HepG2 (cell line): Measurements from ENCODE around the gene FAHD1. TPM values are rescaled to one million over a fixed set of nuclear protein-coding genes. Genes with fewer than 3 reads are reported as not detected.

Source experiments
- ATAC-seq: fragments of 200-7000 bp; cut with Tn5 transposase; 3 replicates; pipeline ENCODE4 v1.9.1; 2020; ENCODE audit warnings: mild to moderate bottlenecking, moderate library complexity
- BruUV-seq: library from RNA; stranded (reverse); fragments of 400-500 nt; replicated peaks from 2 replicates; lab custom pipeline; 2021; lab: Mats Ljungman, UMichigan
- CTCF ChIA-PET: fragments of 300-600 bp; formaldehyde crosslinking; extraction: SDS; loops from one replicate; lab custom pipeline; 2021; ENCODE audit warnings: low total read pairs, inconsistent platforms, low intra/inter-chr PET ratio; lab: Yijun Ruan, JAX
- POLR2A ChIA-PET: fragments of 350-600 bp; sonication (Branson Sonifier 250); formaldehyde crosslinking; loops from one replicate; lab custom pipeline; 2020; ENCODE audit warnings: antibody characterized with exemption, inconsistent platforms; lab: Yijun Ruan, JAX
- DNase-seq: peaks from one replicate; pipeline ENCODE4 v3.0.0-alpha.2; 2015; ENCODE audit warnings: low spot score
- FAIRE-seq: peaks from 3 replicates; lab custom pipeline; 2011; peaks lifted over from hg19 to GRCh38; lab: Jason Lieb, UNC
- H2AFZ ChIP-seq: one replicate; pipeline ENCODE4 v1.6.1; 2011; ENCODE audit warnings: low read length, inconsistent platforms
- H3K27ac ChIP-seq: fragments of 300-600 bp; 3 replicates; pipeline ENCODE4 v1.8.0; 2011; ENCODE audit warnings: mixed run types, mild to moderate bottlenecking, mixed read lengths, low read length, inconsistent platforms; ENCODE audit not compliant: insufficient read depth; ENCODE audit errors: extremely low read length
- H3K27me3 ChIP-seq, 2 experiments: fragments of 200-600 bp in 1 of 2; 2 replicates in 1 of 2; 3 replicates in 1 of 2; pipeline versions ENCODE4 v1.6.0 to v1.8.0; 2011; ENCODE audit warnings: low read length in 2 of 2, mild to moderate bottlenecking in 2 of 2, moderate library complexity in 2 of 2, inconsistent platforms in 1 of 2; ENCODE audit not compliant: insufficient read depth in 2 of 2, control insufficient read depth in 1 of 2
- H3K36me3 ChIP-seq, 2 experiments: fragments of 200-600 bp in 1 of 2; replicated peaks in 1 of 2; 2 replicates in 1 of 2; 3 replicates in 1 of 2; pipeline versions ENCODE4 v1.5.1 to v1.8.0; 2011; ENCODE audit warnings: low read length in 2 of 2, inconsistent platforms in 1 of 2; ENCODE audit not compliant: insufficient read depth in 2 of 2, control insufficient read depth in 1 of 2
- H3K4me1 ChIP-seq: 2 replicates; pipeline ENCODE4 v1.5.1; 2012; ENCODE audit warnings: low read length, inconsistent platforms; ENCODE audit not compliant: insufficient read depth
- H3K4me2 ChIP-seq: 2 replicates; pipeline ENCODE4 v1.6.0; 2011; ENCODE audit warnings: low read depth, low read length, inconsistent platforms
- H3K4me3 ChIP-seq, 3 experiments: fragments of 200-600 bp in 1 of 3; sonication (generic), shearing (Covaris generic) in 1 of 3; replicated peaks in 1 of 3; 2 replicates each; pipeline ENCODE4 v1.5.1; 2011 to 2016; ENCODE audit warnings: low read length in 3 of 3, inconsistent platforms in 2 of 3, low read depth in 2 of 3, mild to moderate bottlenecking in 2 of 3, control low read depth in 1 of 3, mixed read lengths in 1 of 3; ENCODE audit not compliant: insufficient read depth in 1 of 3
- H3K79me2 ChIP-seq: one replicate; pipeline ENCODE4 v1.6.1; 2011; ENCODE audit warnings: low read length, inconsistent platforms; ENCODE audit not compliant: insufficient read depth
- H3K9ac ChIP-seq: 2 replicates; pipeline ENCODE4 v1.6.0; 2011; ENCODE audit warnings: mild to moderate bottlenecking, low read depth, low read length, inconsistent platforms; ENCODE audit not compliant: insufficient read depth
- H3K9me3 ChIP-seq: 2 replicates; pipeline ENCODE4 v1.5.1; 2012; ENCODE audit warnings: mild to moderate bottlenecking, low read length
- H4K20me1 ChIP-seq: 2 replicates; pipeline ENCODE4 v1.6.0; 2011; ENCODE audit warnings: inconsistent platforms, mild to moderate bottlenecking, low read length, moderate library complexity; ENCODE audit not compliant: insufficient read depth
- BHLHE40 ChIP-seq: IDR thresholded peaks from 2 replicates; pipeline ENCODE4 v1.6.1; 2011; ENCODE audit warnings: low read length, improper control_type of control experiment
- FOXA3 ChIP-seq: IDR thresholded peaks from 2 replicates; pipeline ENCODE4 v1.6.1; 2016; ENCODE audit warnings: missing genetic modification reagents, missing compliant biosample characterization
- MBD4 ChIP-seq: IDR thresholded peaks from 2 replicates; pipeline ENCODE4 v1.6.1; 2012; ENCODE audit warnings: low read length, inconsistent platforms, borderline replicate concordance
- MTA1 ChIP-seq: sonication (generic); formaldehyde crosslinking; IDR thresholded peaks from 2 replicates; pipeline ENCODE4 v1.4.0; 2020; ENCODE audit warnings: missing genetic modification reagents, mild to moderate bottlenecking, borderline replicate concordance
- NFYC ChIP-seq: IDR thresholded peaks from 2 replicates; pipeline ENCODE4 v1.6.1; 2016; ENCODE audit warnings: missing genetic modification reagents, missing compliant biosample characterization
- NR2F6 ChIP-seq, 2 experiments: IDR thresholded peaks; 2 replicates each; pipeline ENCODE4 v1.6.1; 2016; ENCODE audit warnings: antibody characterized with exemption in 1 of 2, mild to moderate bottlenecking in 1 of 2
- PHF21A ChIP-seq: sonication (generic); formaldehyde crosslinking; IDR thresholded peaks from 2 replicates; pipeline ENCODE4 v1.5.0; 2020; ENCODE audit warnings: mild to moderate bottlenecking, missing genetic modification reagents
- SOX13 ChIP-seq, 3 experiments: fragments of 450-650 bp in 1 of 3; sonication (generic) in 1 of 3; formaldehyde crosslinking in 1 of 3; IDR thresholded peaks in 2 of 3; conservative IDR thresholded peaks in 1 of 3; 2 replicates each; pipeline versions ENCODE4 v1.5.0 to v1.6.1; 2016 to 2020; ENCODE audit warnings: antibody characterized with exemption in 1 of 3, mild to moderate bottlenecking in 1 of 3, missing compliant biosample characterization in 1 of 3, missing genetic modification reagents in 1 of 3, moderate library complexity in 1 of 3
- SOX6 ChIP-seq, 2 experiments: fragments of 450-650 bp in 1 of 2; sonication (generic) in 1 of 2; formaldehyde crosslinking in 1 of 2; IDR thresholded peaks; 2 replicates each; pipeline versions ENCODE4 v1.4.0 to v1.6.1; 2017 to 2020; ENCODE audit warnings: antibody characterized with exemption in 1 of 2, mild to moderate bottlenecking in 1 of 2, missing genetic modification reagents in 1 of 2
- ZC3H4 ChIP-seq: sonication (generic); formaldehyde crosslinking; IDR thresholded peaks from 2 replicates; pipeline ENCODE4 v1.4.0; 2020; ENCODE audit warnings: missing genetic modification reagents, borderline replicate concordance
- ZNF280B ChIP-seq: sonication (generic); formaldehyde crosslinking; IDR thresholded peaks from 2 replicates; pipeline ENCODE4 v1.5.0; 2020; ENCODE audit warnings: missing genetic modification reagents, mild to moderate bottlenecking, borderline replicate concordance
- ZNF777 ChIP-seq: sonication (generic); formaldehyde crosslinking; IDR thresholded peaks from 2 replicates; pipeline ENCODE4 v1.4.0; 2020; ENCODE audit warnings: missing genetic modification reagents
- ZSCAN12 ChIP-seq: sonication (generic); formaldehyde crosslinking; IDR thresholded peaks from 2 replicates; pipeline ENCODE4 v1.9.0; 2021; ENCODE audit warnings: mild to moderate bottlenecking, missing genetic modification reagents
- WGBS: methylation state at CpG from one replicate; pipeline ENCODE4 v1.1.6; 2017; ENCODE audit warnings: low lambda C conversion rate; 5-methylcytosine and 5-hydroxymethylcytosine counted together
- in situ Hi-C: cut with HindIII; loops from 2 replicates; pipeline ENCODE4 v1.10.0; 2017; ENCODE audit warnings: low pct_unique_long_range_greater_than_20kb; ENCODE audit not compliant: extremely low pct_ligation_motif_present
- intact Hi-C: fragments of 100-400 bp; cut with micrococcal nuclease; formaldehyde crosslinking; loops from one replicate; pipeline ENCODE4 v1.10.0; 2022; ENCODE audit not compliant: unreplicated experiment
- polyA plus RNA-seq, 8 experiments: library from polyadenylated mRNA; depleted of rRNA in 3 of 8; stranded (reverse) in 7 of 8; unstranded in 1 of 8; fragments of >200 nt; fragmentation: Illumina TruSeq in 4 of 8; extraction: Trizol in 4 of 8; gene quantifications; 2 replicates each; pipeline versions ENCODE4 v1.2.1 to v1.2.3, GENCODE V29; 2011 to 2016; ENCODE audit warnings: low read depth in 4 of 8, missing spikeins in 1 of 8, mixed read lengths in 1 of 8; ENCODE audit not compliant: insufficient read depth in 1 of 8
- total RNA-seq, 5 experiments: library from RNA; depleted of rRNA; stranded (reverse); fragments of >200 nt; fragmentation: Illumina TruSeq; extraction: Trizol; gene quantifications; 2 replicates each; pipeline ENCODE4 v1.2.3, GENCODE V29; 2016; ENCODE audit warnings: low read depth in 1 of 5

The FAHD1 gene
- total and polyA plus RNA-seq, 2 of the 13 experiments (the other 11 are each of a cell fraction or from before 2014, with no cell fraction given) = 39.0 to 45.3 TPM

- no peak for TF ChIP-seq ZNF280B (CRISPR knock-in tag)
- no peak for TF ChIP-seq PHF21A (CRISPR knock-in tag)
- TF ChIP-seq NR2F6 (IDR thresholded peaks at IDR 0.05) = no peak
- TF ChIP-seq NR2F6 (CRISPR knock-in tag; IDR thresholded peaks at IDR 0.05) = no peak
- no peak for TF ChIP-seq MTA1
- TF ChIP-seq ZC3H4 (CRISPR knock-in tag) = no peak
Measured at GRCh38 chr16:1877089-1877488, 50.1 kb downstream of the FAHD1 start (continued).

GRCh38 chr16:1877804-1878203, 50.8 kb downstream of the FAHD1 start:
- FAIRE-seq (no peak), ATAC-seq (no peak), DNase-seq (no peak)
- Histone ChIP-seq H3K36me3 (no peaks in the 10 kb centered on the region), H3K27ac (no peak overlapping the region), H3K4me1 (peaks cover 23% of the 10 kb centered on the region), H3K9ac (no peak overlapping the region), H3K9me3 (no peaks in the 10 kb centered on the region), H4K20me1 (no peaks in the 10 kb centered on the region), H3K27me3 (peaks cover 1 to 8% of the 10 kb centered on the region in 2 experiments; a peak in 4 of 5 replicates), H3K4me3 (no peak overlapping the region), H2AFZ (no peak overlapping the region), H3K79me2 (no peaks in the 10 kb centered on the region), H3K4me2 (no peak overlapping the region; the same call in 1 of the 2 replicates)
- POLR2A ChIA-PET = no interaction called here
- no TSS peak for BruUV-seq
- intact Hi-C loops (no loop called here), in situ Hi-C loops (no loop called here)
- WGBS = 8% methylated on average over 11 of the region's 11 CpGs
- TF ChIP-seq MBD4 (no peak), SOX13 (IDR thresholded peaks at IDR 0.05) (no peak), SOX13 (CRISPR knock-in tag; conservative IDR thresholded peaks at IDR 0.05 in 1 of 2, IDR thresholded peaks at IDR 0.05 in 1 of 2) (peak in 1 of 2 experiments; percentile 14; a peak in 1 of 4 replicates), SOX6 (IDR thresholded peaks at IDR 0.05) (no peak), SOX6 (CRISPR knock-in tag; IDR thresholded peaks at IDR 0.05) (peak; percentile 36; the same call in 1 of the 2 replicates), BHLHE40 (0 out of 2 replicates have a peak, but pooled peaks have one; percentile 16), ZSCAN12 (CRISPR knock-in tag) (no peak), NFYC (no peak), FOXA3 (CRISPR knock-in tag) (0 out of 2 replicates have a peak, but pooled peaks have one; percentile 14), ZNF777 (CRISPR knock-in tag) (no peak)
- CTCF ChIA-PET = no interaction called here
